GM21423 (cell line): Measurements from ENCODE around the gene MORN4.
A peak's percentile ranks its signal among the peaks of the same experiment; 100 is the strongest.
"Not testable (repeated sequence)": the region's sequence is repeated elsewhere in the genome, so short reads cannot be mapped to it uniquely, and the experiment has no call there.

ENCODE experiments used
- ATAC-seq: cut with Tn5 transposase; IDR thresholded peaks from one replicate; pipeline ENCODE4 v1.9.1; 2021; ENCODE audit warnings: mild to moderate bottlenecking, moderate library complexity; ENCODE audit not compliant: unreplicated experiment

Gene MORN4

DNA sequence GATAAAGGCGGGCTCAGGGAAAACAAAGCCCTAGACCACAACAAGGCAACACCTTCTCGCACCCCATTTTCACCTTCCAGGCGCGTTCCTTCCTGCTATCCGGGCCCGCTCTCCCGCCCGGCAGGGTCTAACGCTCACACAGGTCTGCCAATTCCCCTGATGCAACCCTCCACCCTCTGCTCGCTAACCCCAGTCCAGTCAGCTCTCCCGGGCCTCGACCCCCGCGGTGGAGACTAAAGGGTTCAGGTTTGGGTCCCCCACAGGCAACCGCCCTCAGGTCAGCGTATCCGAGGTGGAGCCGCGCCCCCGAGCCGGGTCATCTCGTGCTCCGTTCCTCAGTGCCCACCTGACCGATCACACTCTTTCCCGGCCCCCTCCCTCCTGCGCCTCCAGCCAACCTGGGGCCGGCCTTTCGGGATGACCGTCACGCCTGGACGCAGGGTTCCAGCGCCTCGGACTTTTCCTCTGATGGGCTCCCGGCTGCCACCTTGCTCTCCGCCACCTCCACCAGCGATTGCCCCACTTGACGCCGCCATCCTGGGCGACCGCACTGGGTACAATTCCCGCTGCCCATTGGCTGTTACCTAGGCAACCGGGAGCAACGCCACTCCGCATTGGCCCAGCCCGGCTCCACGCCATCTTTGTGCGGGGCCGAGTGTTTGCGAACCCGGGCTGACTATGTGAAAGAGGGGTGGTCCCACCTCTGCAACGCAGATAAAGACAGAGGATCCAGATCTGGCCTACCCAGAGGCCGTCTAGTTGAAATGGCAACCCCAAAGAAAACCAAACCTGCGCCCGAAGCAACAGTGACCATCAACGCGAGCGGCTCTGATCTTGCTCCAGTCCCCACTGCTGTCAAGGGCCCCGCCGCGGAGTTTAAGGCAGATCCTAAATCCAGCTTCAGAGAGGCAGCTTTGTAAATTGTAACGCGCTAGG, at the start of gene MORN4:
MORN4 (minus strand) TSS at position 552 of the 936 bp plus-strand sequence. CDS start 13,847 bp downstream, outside the sequence.
- peak; percentile 99 for ATAC-seq

DNA sequence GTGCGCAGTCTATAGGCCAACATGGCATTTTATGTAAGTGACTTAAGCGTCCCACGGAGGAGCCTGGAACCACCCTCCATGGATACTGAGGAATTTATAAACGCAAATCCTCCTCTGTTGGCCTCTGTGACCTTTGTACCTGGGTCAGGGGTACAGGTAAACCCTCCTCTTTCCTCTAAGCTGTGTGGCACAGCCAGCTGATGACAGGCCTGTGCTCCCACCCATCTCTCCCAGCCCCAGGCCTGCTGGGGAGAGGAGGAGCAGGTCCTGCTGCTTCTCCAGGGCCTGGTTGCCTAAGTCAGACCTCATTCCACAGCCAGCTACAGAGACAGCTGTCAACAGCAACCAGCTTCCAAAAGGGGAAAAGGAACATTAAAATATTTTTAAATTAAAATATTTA, 48.7 kb upstream of the MORN4 start:
- no peak for ATAC-seq

DNA sequence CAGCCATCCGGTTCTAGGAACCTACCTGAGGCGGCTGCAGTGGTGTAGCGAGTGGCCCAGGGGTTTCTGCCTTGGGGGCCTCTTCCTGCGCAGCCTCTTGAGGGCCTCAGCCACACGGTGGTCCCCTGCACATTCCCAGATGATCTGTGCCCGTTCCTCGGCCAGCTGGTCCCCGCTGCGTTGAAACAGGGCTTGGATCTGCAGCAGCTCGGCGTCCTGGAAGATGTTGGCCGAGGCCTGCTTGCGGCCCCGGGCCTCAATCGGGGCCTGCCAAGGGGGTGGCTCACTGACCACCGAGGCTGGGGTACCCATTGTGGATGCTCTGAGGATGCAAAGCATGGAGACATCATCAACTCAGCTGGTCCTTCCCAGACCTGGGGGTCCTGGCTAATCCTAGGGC, 46.3 kb upstream of the MORN4 start:
- no peak for ATAC-seq

DNA sequence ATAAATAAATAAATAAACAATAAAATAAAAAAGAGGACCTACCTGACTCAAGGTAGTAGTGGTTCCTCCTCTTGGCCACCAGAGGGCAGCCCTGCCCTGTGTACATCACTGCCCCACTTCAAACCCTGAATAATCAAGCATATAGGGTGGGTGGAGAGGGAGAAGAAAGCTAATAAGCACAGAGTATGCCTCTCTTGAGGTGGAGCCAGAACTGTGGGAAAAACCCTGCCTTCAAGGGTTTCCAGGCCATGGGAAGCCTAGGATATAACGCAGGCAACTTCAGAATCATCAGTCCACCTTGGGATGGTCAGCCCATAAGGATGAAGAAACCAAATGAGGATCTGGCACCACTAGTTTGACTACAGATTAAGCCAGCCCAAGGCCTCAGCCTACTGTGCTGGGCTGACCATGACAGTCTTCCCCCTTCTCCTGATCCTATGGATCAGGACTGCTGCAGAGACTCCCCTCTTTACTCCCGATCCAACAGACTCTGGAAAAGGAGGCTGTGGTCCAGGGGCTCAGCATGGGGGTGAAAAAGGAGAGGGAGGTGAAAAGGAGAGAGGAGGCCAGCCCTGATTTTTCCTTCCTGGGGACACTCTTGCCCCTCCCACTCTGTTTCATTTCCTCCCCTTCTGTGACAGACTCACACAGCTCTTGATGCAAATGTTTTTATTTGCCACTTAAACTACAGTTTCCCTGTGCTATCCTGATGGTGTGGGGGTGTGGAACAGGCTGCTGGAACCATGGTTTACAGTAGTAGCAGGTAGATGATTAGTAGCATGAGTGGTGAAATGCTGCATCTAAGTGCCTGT, 43.7 kb upstream of the MORN4 start:
- ATAC-seq, result peak; percentile 45

DNA sequence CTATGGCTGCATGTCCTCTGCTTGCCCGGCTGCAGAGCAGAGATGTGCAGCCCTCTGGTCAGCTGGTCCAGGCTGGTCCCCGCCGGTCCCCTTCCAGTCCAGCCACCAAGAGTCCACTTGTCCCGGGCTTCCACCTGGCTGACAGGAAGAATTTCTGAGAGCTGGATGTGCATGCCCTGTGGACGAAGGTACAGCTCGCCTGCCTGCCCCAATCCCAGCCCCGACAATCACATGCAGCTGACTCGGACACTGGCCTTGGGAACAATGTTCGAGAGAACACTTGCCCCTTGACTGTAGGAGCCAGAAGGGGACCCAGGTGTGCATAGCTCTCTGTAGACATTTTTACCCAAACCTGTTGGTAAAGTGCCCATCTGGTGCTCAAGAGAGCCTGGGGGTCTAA, 41.9 kb upstream of the MORN4 start:
- ATAC-seq, result no peak

DNA sequence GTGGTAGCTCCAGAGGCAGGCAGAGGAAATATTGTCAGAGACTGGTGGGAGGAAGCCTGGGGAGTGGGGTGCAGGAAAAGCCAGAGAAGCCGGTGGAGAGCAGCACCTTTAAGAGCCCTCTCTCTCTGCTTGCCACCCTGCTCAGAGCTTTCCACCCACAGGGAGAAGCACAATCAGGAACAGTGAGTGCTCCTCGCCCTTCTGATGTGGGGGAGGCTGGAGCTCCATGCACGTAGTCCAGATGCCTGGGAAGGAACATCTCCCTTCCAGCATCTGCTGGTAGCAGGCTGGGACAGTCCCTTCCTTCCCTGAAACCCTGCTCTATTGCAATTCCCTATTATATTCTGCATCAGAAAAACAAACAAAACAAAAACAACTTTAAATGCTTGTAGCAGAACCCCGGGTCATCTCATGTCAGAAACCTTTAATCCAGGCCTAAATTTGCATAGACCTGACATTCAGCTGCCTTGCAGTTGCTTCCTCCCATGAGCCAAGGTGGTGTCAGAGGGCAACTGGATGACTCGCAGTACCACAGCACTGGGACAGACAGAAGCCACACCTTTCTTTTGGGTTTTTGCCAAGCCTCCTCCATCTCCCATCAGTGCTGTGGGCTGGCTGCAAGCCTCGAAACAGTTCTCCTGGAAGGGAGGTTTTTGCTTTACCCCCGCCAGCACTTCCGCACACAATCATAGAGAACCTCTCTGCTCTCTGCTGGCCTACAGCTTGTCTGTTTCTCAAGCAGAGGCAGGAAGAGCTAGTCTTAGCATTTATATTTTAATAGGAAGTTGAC, 40.6 kb upstream of the MORN4 start:
- ATAC-seq, result no peak

DNA sequence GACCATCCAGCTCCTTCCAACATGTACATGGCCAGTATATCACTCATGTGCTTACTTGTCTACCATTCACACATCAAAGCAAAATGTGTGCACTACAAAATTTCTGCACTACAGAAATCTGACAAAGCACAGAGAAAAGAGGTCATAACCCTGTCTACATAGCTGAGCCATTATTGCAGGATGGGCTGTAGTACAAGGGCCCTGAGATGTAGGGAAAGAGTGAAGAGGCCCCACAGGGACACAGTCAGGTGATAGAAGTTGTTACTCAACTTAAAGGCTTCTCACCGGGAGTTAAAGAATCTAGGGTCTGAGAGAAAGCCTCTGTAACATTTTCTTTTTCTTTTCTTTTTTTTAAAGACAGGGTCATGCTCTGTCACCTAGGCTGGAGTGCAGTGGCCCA, 36.3 kb upstream of the MORN4 start:
- ATAC-seq, result no peak

DNA sequence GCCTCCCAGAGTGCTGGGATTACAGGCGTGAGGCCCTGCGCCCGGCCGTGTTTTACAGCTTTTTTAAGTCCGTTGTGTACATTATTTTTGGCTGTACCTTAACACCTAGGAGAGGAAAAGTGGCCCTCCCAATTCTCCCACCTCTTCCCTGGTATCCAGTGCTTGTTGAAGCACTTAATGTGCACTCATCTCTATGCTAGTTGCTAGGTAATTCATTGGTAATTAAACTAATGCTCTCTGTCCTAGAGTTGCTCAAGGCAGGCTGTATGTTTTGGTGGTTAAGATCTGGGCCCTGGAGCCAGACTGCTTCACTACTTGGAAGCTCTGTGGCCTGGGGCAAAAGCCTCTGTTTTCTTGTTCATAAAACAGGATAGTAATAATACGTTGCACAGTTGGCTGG, 34.2 kb upstream of the MORN4 start:
- ATAC-seq, result no peak

DNA sequence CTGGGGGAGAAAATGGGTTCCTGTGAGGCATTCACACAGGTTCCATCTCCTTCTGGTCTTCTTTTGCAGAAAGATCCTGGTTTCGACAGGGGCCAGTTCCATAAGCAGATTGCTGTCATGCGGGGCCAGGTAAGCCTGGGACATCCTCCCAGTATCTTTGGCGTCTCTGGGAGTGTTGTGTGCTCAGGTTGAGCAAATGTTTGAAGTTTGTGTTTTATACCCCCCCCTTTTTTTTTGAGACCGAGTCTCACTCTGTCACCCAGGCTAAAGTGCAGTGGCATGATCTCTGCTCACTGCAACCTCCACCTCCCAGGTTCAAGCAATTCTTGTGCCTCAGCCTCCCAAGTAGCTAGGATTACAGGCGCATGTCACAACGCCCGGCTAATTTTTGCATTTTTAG, 33.7 kb upstream of the MORN4 start:
- ATAC-seq, result no peak

DNA sequence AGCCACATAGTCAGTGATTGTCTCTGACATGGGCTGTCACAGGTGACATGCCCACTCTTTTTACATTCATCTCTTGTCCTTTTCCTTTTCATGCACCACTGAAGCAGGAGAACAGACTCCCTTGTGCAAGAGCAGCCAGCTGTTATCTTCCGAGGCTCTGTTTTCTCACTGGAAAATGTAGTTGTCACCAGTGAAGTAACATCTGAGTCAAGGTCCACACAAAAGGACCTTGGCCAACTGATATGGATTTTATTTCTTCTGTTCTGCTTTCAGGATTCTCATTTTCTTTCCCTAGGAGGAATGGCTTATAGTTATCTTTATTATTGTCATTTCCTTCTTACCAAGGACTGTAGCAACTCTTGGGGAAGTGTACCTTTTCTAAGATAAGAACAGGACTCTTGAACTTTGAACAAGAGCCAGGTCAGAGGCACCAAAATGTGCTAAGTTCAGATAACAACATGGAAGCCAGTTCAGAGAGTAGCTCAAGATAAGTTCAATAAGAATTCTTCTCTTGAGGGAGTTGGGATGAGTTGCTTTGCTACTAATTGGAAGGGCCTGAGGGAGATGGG, 31.1 kb upstream of the MORN4 start:
- ATAC-seq, result no peak

DNA sequence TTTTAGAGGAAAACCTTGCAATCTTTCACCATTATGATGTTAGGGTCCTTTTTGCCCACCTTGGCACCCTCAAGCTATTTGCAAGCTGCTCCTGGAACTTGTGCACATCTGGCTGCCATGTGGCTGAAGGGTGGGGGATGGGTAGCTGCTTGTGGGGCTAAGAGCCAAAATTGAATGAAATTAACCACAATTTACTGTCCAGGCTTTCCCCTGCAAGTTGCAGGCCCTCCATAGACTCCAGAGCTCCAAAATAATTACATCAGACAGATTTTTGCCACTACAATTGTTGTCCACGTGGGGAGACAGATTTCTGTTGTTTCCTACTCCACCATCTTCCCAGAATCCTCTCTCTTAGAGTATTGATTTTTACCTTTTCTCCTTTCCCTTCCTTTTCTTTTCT, 26.3 kb upstream of the MORN4 start:
- ATAC-seq, result no peak

DNA sequence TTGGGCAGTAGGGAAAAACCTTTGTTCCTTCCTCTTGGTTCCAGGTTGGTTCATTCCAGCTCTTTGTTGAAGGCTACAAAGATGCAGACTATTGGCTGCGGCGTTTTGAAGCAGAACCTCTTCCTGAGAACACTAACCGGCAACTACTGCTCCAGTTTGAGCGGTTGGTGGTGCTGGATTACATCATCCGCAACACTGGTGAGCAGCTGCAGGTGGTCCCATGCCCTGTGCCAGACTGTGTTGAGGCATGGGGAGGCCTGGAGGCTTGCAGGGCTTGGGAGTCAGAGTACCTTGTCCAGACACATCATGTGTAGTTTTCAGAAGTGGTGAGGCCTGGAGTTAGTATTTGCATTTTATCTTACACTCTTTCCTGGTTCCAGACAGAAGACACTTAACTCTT, 23.5 kb upstream of the MORN4 start:
- no peak for ATAC-seq

DNA sequence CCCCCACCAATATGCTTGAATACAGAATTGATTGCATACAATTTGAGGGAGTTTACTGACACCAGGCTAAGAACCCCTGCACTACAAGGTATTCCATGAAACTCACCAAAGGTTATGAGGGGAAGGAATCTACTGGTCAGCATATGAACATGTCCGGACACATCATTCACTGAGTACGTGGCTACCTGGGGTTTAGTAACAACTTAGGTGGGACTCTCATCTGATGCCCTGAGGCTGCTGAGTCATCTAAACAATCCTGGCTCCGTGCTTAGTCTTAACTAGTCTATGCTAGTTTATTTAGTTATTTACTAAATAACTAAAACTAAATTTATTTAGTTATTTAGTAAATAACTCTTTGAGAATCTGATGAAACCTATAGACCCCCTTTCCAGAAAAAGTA, 18.5 kb upstream of the MORN4 start:
- ATAC-seq, result no peak

DNA sequence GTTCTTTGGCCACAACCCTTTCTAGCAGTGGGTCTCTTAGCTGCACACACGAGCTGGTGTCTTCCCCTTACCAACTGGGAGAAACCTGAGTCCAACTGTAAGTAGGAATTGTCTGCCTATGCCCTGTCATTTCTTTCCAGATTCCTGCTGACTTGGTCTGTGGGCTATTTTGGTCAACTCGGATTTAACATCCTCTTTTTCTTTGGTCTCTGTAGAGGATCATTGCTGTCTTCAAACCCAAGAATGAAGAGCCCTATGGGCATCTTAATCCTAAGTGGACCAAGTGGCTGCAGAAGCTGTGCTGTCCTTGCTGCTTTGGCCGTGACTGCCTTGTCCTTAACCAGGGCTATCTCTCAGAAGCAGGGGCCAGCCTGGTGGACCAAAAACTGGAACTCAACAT, 17.4 kb upstream of the MORN4 start:
- no peak for ATAC-seq

DNA sequence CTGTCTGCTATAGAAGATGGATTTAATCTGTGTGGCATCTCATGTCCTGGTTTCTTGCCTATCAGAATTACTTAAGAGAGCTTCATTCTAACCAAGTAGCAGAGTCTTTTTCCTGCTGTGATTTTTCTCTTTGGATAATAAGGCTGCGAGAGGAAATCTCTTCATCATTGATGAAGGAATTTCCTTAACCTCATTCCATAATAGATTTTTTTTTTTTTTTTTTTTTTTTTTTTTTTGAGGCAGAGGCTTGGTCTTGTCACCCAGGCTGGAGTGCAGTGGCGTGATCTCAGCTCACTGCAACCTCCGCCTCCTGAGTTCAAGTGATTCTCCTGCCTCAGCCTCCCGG, 16.1 kb upstream of the MORN4 start:
- not testable (repeated sequence) for ATAC-seq

DNA sequence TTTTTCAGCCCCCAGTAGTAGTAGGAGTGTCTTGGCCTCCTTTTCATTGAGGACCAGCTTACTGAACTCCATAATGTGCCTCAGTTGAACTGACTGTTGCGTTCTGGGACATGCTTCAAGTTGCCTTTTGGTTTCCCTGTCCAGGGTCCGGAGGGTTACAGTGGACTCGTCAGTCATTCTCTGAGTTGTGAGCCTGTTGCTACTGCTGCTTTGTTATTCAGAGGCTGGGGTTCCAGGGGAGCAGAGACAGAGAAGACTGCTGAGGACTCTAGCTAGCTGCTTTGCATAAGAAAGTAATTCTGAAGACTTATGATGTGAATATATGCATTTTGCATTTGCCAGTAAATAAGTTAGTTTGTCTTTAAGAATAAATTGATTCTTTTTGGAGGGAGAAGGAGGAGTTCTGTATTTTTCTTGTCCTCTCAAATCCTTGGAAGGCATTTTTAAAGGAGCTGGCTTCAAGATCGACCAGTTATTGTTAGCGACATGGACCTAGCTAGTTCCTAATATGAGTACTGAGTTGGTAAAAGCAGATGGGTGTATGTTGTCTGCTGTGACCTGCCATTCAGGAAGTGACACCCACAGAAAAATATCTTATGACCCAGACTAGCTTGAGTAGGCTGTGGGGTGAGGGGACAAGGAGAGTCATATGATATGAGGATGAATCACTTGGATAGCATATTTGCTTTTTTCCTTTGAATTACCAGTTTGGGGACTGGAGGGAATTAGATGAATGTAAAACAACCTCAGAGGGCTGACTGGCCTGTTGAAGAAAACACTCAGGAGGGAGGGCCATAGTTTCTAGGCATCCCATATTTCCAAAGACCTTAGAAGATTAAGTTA, 15.5 kb upstream of the MORN4 start:
- ATAC-seq, result peak; percentile 65

DNA sequence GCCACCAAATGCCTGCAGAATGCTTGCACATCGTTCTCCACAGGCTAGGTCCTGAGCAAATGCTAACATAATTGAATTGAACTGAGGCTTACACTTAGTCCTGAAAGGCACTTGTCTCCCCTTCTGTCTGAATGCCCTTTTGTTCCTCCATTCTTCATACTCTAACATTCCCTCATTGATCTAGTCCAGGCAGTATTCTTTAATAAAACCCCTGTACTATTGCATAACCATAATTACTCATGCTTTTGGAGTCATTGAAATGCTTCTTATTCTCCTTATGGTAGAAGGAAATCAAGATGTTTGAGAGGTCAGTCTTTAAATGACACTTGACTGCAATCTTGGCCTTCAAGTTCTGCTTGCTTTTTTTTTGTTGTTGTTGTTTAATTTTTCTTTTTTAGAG, 14.3 kb upstream of the MORN4 start:
- ATAC-seq, result no peak

DNA sequence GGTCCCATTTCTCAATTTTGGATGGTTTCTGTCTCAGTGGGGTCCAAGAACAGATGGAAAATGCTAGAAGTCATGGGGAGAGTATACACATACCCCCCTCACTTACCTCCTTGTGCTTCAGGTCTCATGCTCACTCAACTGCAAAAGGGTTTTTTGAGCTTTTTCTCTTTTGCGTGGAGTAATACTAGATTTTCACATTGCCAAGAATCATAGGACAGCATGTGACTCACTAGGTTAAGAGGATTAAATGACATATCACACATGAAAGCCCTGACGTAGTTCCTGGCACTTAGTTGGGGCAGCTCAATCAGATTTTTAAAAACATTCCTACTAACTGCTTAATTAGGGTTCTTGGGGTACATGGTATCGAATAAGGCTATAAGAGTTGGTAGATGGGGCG, 11.6 kb upstream of the MORN4 start:
- no peak for ATAC-seq

DNA sequence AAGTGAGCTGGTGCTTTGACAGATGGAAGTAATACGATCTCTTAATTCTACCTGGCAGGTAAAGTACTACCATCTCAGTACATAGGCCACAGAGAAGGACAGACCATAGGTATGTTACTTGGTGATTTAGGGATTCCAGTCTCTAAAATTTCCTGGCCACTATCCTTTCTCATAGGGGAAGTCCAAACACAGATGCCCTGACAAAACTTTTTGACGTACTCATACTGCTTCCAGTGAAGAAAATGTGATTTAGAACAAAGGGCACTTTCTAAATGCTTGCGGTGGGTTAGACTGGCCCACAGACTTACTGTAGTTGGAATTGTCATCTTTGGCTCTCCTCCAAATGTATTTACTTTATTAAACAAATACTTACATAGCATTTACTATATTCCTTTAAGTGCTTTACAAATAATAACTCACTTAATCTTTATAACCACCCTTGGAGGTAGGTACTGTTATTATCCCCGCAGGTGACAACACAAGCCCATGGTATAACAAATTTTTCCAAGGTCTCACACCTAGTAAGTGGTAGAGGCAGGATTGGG, 10.2 kb upstream of the MORN4 start:
- no peak for ATAC-seq
